Measurements from ENCODE around the gene AURKB. TPM values are rescaled to one million over a fixed set of nuclear protein-coding genes. Genes with fewer than 3 reads are reported as not detected.

The AURKB gene
- total and polyA plus RNA-seq, 2 of the 13 experiments (the other 11 are each of a cell fraction or from before 2014, with no cell fraction given), result 29.5 to 75.3 TPM

- no peak for TF ChIP-seq HNF4A (CRISPR knock-in tag; IDR thresholded peaks at IDR 0.05)
- TF ChIP-seq MZF1 (CRISPR knock-in tag; IDR thresholded peaks at IDR 0.05; ENCODE audit: borderline replicate concordance), result no peak
- TF ChIP-seq GZF1 (CRISPR knock-in tag; IDR thresholded peaks at IDR 0.05), result no peak
- TF ChIP-seq MYC (CRISPR knock-in tag; IDR thresholded peaks at IDR 0.05; ENCODE audit: borderline replicate concordance), result no peak
- TF ChIP-seq ZNF333 (CRISPR knock-in tag; IDR thresholded peaks at IDR 0.05; ENCODE audit: borderline replicate concordance), result no peak
- no peak for TF ChIP-seq XRCC5 (optimal IDR thresholded peaks at IDR 0.05; ENCODE audit: low read length)
- TF ChIP-seq GATA4 (IDR thresholded peaks at IDR 0.05; ENCODE audit: borderline replicate concordance, low read depth), result no peak
- TF ChIP-seq NPAS2 (CRISPR knock-in tag; IDR thresholded peaks at IDR 0.05; ENCODE audit: borderline replicate concordance), result no peak
- TF ChIP-seq ZNF256 (CRISPR knock-in tag; conservative IDR thresholded peaks at IDR 0.05), result no peak
- TF ChIP-seq CTCF (CRISPR knock-in tag; IDR thresholded peaks at IDR 0.05), result no peak
- TF ChIP-seq RBAK (CRISPR knock-in tag; IDR thresholded peaks at IDR 0.05), result no peak
- TF ChIP-seq XBP1 (CRISPR knock-in tag; IDR thresholded peaks at IDR 0.05), result no peak
- TF ChIP-seq TCF12 (IDR thresholded peaks at IDR 0.05), result no peak
- no peak for TF ChIP-seq TCF12 (CRISPR knock-in tag; IDR thresholded peaks at IDR 0.05)
- no peak for TF ChIP-seq KDM5B (CRISPR knock-in tag; IDR thresholded peaks at IDR 0.05; ENCODE audit: borderline replicate concordance)
- no peak for TF ChIP-seq REPIN1 (CRISPR knock-in tag; IDR thresholded peaks at IDR 0.05; ENCODE audit: borderline replicate concordance, low read depth)
- TF ChIP-seq DR1 (CRISPR knock-in tag; IDR thresholded peaks at IDR 0.05), result no peak
- TF ChIP-seq, protein P1, sequence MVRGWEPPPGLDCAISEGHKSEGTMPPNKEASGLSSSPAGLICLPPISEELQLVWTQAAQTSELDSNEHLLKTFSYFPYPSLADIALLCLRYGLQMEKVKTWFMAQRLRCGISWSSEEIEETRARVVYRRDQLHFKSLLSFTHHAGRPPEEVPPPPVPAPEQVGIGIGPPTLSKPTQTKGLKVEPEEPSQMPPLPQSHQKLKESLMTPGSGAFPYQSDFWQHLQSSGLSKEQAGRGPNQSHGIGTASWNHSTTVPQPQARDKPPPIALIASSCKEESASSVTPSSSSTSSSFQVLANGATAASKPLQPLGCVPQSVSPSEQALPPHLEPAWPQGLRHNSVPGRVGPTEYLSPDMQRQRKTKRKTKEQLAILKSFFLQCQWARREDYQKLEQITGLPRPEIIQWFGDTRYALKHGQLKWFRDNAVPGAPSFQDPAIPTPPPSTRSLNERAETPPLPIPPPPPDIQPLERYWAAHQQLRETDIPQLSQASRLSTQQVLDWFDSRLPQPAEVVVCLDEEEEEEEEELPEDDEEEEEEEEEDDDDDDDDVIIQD (CRISPR knock-in tag; IDR thresholded peaks at IDR 0.05; ENCODE audit: low read depth), result no peak
Measured at GRCh38 chr17:8226536-8227237, 16.3 kb upstream of the AURKB start (continued).

Measured in HepG2 (cell line).